H7 (cell line): Measurements from ENCODE around the gene STXBP1. TPM values are rescaled to one million over a fixed set of nuclear protein-coding genes. Genes with fewer than 3 reads are reported as not detected.
A peak's percentile ranks its signal among the peaks of the same experiment; 100 is the strongest.

Source experiments
- DNase-seq: peaks from one replicate; pipeline ENCODE4 v3.0.0; 2012
- H3K27me3 ChIP-seq: 2 replicates; pipeline ENCODE4 v1.6.0; 2011; ENCODE audit warnings: mild to moderate bottlenecking, low read length; ENCODE audit not compliant: control insufficient read depth, insufficient read depth
- H3K36me3 ChIP-seq: replicated peaks from 2 replicates; pipeline ENCODE4 v1.5.1; 2011; ENCODE audit warnings: low read length; ENCODE audit not compliant: control insufficient read depth, insufficient read depth
- H3K4me3 ChIP-seq: 2 replicates; pipeline ENCODE4 v1.5.1; 2011; ENCODE audit warnings: low read depth, mild to moderate bottlenecking, control low read depth, low read length, moderate library complexity; ENCODE audit not compliant: insufficient read depth
- total RNA-seq: library from RNA; depleted of rRNA; stranded (reverse); fragments of >200 nt; shearing (Covaris generic); gene quantifications from 2 replicates; pipeline ENCODE4 v1.2.3, GENCODE V29; 2014

Gene STXBP1
- total RNA-seq, 1 experiment from 2014 or later, result 5.9 TPM

- DNase-seq, result no peak
- H3K4me3 ChIP-seq, result no peak overlapping the region
- no peaks in the 10 kb centered on the region for H3K27me3 ChIP-seq
- H3K36me3 ChIP-seq, result no peaks in the 10 kb centered on the region; the same call in 1 of the 2 replicates
These were observed 86.3 kb downstream of the STXBP1 start for GRCh38 chr9:127698386-127698785.

GRCh38 chr9:127698985-127699670 is 87.1 kb downstream of the STXBP1 start:
- peak overlapping the region; percentile 46 for H3K4me3 ChIP-seq
- H3K36me3 ChIP-seq, result no peaks in the 10 kb centered on the region
- H3K27me3 ChIP-seq, result no peaks in the 10 kb centered on the region
- peak; percentile 99 for DNase-seq

DNA sequence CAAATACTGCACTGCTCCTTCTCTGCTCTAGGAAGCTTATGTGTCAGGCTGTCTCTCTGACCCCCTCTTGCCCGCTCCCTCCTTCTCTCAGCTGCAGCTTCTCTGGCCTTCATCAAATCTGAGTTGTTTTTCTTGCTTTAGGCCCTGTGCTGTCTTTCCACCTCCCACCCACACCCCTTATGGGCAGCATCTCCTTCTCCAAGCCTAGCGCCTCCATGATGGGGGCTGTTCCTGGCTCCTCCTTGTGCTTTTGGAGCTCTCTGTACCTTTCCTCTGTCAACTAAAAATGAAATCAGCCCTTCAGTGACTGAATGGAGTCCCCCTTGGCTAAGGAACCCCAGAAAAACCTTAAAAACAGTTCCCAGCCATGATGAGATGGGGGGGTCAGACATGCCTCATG is 88.1 kb downstream of the STXBP1 start:
- no peak for DNase-seq
- no peaks in the 10 kb centered on the region for H3K27me3 ChIP-seq
- no peak overlapping the region for H3K4me3 ChIP-seq
- H3K36me3 ChIP-seq, result no peaks in the 10 kb centered on the region

DNA sequence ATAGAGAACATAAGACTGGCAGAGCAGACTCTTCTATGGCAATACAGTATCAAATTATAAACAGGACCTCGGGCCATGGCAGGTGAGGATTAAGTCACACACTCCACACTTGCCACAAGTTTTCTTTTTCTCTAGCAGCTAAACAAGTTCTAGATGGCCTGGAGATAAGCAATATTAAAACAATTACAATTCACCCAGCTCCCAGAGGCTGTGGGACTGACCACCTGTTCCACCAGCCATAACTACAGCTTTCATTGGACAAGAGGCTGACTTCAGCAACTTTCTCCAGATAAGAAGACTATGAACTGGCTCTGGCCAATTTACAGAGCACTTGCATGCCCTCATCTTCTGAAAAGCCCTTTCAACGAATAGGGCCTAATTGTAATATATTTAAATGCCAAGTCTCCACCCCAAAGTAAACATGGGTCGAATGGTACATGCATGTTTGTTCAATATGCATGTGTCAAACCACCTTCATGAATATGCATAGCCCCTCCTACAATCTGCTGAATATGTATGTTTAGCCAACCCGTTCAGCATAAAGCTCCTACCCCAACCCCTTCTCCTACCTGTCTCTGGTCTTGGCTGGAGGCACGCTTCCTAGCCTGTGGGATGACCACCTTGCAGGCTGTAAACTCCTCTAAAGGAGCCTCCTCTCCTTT is 88.6 kb downstream of the STXBP1 start:
- no peaks in the 10 kb centered on the region for H3K36me3 ChIP-seq
- no peak for DNase-seq

GRCh38 chr9:127703289-127703946 is 91.3 kb downstream of the STXBP1 start:
- Histone ChIP-seq H3K36me3 (no peaks in the 10 kb centered on the region), H3K27me3 (no peaks in the 10 kb centered on the region), H3K4me3 (no peak overlapping the region)
- DNase-seq, result no peak

More for the DNA sequence above, 88.6 kb downstream of the STXBP1 start:
- no peak overlapping the region for H3K4me3 ChIP-seq
- no peaks in the 10 kb centered on the region for H3K27me3 ChIP-seq

DNA sequence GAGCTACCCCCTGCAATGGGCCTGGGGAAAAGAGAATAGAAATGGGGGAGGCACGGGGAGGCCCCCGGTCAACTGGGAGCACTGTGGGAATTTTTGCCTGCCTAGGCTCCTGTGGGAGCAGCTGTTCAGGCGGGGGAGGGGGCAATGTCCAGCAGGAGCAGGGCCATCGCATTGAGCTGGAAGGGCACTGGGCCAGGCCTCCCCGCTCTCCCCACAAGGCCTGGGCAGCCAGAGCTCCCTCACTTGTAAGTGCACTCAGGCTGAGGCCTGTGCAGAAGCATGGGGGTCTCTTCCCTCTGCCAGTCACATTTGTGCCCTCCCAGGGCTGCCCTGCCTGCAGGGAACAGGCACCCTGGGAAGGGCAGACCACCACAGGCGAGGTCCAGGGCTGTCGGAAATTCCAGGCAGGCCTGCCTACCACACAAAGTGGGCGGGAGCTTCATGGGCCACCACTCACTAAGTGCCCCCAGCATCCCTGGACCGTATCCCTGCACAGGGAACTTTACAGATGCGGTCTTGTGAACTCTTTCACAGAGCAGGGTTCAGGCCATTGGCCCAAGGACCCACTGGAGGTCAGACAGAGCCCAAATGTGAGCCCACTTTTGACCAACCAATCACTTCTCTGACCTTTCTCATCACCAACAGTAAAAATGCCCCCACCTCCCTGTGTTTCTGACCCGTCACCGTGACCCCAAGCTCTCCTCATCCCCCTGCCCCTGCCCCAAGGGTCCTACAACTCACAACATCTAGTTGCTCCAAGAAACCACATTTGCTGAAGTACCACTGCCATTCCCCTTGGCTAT is 93.7 kb downstream of the STXBP1 start:
- Histone ChIP-seq H3K4me3 (no peak overlapping the region), H3K27me3 (no peaks in the 10 kb centered on the region), H3K36me3 (no peaks in the 10 kb centered on the region)
- DNase-seq, result peak; percentile 56

GRCh38 chr9:127706836-127707241 is 94.8 kb downstream of the STXBP1 start, which contains the start of gene CFAP157:
Gene CFAP157, plus strand, starts transcription at chr9:127706988. Its CDS starts 44 bp downstream, at chr9:127707032.
- H3K27me3 ChIP-seq, result no peaks in the 10 kb centered on the region
- DNase-seq, result peak; percentile 92
- no peak within 1 kb of the TSS for H3K4me3 ChIP-seq

DNA sequence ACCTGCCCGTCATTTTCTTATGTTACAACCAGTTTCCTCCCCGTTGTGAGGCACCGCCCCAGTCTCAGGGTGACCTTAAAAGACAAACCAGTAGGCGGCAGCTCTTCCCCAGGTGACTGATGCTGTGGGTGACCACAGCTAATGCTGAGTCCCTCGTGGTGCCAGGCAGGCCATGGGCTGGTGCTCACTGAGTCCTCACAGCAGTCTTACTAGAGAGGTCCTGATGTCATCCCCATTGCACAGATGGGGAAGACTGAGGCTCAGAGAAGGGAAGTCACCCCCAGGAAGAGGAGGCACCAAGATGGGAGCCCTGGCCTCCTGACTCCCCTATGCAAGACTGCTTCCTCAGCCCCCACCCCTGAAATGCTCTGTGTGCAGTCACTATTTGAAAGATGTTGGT is 95.7 kb downstream of the STXBP1 start:
- H3K27me3 ChIP-seq, result no peaks in the 10 kb centered on the region
- DNase-seq, result peak; percentile 76
- H3K36me3 ChIP-seq, result no peaks in the 10 kb centered on the region
- no peak overlapping the region for H3K4me3 ChIP-seq

More at GRCh38 chr9:127706836-127707241, 94.8 kb downstream of the STXBP1 start, which contains the start of gene CFAP157:
- no peaks in the 10 kb centered on the region for H3K36me3 ChIP-seq

DNA sequence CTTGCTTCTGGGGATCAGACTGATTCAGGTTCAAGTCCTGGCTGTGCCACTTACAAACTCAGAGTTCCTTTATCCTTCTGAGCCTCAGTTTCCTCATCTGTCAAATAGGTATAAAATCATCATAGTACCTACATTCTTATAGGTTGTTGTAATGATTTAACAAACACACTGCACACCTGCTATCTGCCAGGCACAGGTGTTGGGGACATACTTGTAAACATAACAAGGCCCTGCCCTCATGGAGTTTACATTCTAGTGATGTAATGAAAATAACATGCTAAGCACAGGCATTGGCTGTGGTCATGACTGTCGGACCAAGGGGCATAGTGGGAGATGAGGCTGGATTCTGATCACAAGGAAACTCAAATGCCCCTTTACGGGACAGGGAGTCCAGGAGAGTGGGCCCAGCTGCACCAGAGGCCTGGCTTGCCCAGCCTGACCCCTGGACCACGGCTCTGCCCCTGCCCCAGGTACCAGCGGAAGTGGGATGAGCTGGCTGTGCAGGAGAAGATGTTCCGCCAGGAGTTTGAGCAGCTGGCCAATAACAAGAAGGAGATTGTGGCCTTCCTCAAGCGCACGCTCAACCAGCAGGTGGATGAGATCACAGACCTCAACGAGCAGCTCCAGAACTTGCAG is 97.0 kb downstream of the STXBP1 start:
- Histone ChIP-seq H3K36me3 (no peaks in the 10 kb centered on the region), H3K4me3 (no peak overlapping the region), H3K27me3 (no peaks in the 10 kb centered on the region)
- no peak for DNase-seq

DNA sequence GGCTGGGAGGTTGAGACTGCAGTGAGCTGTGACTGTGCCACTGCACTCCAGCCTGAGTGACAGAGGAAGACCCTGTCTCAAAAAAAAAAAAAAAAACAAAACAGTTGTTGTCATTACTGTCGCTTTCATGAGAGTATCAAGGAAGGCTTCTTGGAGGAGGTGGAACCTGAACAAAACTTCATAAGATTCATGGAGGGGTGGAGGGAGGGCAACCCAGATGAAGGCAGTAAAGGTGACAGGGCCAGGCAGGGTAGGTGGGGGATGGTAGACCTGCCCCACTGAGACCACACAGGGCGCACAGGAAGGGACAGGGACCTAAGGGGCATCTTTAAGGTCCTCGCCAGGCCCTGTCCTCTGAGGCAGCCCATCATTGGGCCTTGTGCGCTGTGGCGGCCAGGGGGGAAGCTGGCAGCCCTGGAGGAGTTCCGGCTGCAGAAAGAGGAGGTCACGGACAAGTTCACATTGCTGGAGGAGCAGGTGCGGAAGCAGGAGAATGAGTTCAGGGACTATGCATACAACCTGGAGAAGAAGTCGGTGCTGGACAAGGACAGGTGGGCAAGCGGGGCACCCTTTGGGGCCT is 98.2 kb downstream of the STXBP1 start:
- no peaks in the 10 kb centered on the region for H3K36me3 ChIP-seq
- H3K27me3 ChIP-seq, result peaks cover 8% of the 10 kb centered on the region; the same call in 1 of the 2 replicates
- DNase-seq, result no peak
- H3K4me3 ChIP-seq, result no peak overlapping the region

DNA sequence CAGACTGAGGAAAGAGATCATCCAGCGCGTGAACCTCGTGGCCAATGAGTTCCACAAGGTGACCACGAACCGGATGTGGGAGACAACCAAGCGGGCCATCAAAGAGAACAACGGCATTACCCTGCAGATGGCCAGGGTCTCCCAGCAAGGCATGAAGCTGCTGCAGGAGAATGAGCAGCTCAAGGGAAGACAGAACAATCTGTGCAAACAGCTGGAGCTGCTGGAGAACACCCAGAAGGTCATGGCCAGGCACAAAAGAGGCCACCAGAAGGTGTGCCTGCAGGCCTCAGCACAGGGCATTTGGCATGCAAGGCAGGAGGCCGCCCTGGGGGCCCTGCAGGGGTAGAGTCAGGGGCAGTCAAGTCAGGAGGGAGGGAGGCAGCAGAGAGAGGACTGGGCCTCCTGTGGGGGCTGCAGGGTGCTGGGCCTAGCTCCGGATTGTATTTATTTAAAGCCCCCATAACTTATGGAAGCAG is 99.2 kb downstream of the STXBP1 start:
- Histone ChIP-seq H3K36me3 (no peaks in the 10 kb centered on the region), H3K4me3 (no peak overlapping the region), H3K27me3 (peaks cover 8% of the 10 kb centered on the region; the same call in 1 of the 2 replicates)
- DNase-seq, result peak; percentile 58

- Histone ChIP-seq H3K27me3 (peaks cover 8% of the 10 kb centered on the region; the same call in 1 of the 2 replicates), H3K4me3 (no peak overlapping the region), H3K36me3 (no peaks in the 10 kb centered on the region)
- peak; percentile 93 for DNase-seq
These were observed 99.8 kb downstream of the STXBP1 start for GRCh38 chr9:127711831-127712274.

DNA sequence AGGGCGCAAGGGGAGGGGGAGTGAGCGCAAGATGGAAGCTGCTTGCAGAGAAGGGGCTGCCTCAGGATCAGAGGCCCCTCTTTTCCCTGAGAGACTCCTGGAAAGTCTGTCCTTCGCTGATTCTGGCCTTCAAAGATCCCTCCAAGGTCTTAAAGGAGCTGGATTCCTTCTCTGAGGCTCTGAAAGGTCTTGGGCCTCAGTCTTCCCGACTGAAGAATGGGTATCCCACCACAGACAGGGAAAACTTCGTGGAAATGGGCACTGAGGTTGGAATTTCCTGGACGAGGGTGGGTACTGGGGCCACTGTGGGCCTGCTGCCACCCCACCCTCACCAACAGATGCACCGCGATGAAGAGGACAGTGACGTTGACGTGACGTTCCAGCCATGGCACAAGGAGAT is 100.3 kb downstream of the STXBP1 start:
- no peak for DNase-seq
- Histone ChIP-seq H3K36me3 (no peaks in the 10 kb centered on the region), H3K4me3 (no peak overlapping the region), H3K27me3 (peaks cover 8% of the 10 kb centered on the region; the same call in 1 of the 2 replicates)
